Esophagus squamous epithelium (tissue), 5 donors: Measurements from ENCODE around the gene PLBD1. TPM values are rescaled to one million over a fixed set of nuclear protein-coding genes. Genes with fewer than 3 reads are reported as not detected.

Source experiments
- DNase-seq: peaks from one replicate; lab custom pipeline; 2025; lab: John Stamatoyannopoulos, UW
- H3K27ac ChIP-seq, 4 donors: fragments of 200-600 bp; sonication (generic); one replicate each; pipeline ENCODE4 v1.5.1; 2016 to 2019; ENCODE audit warnings: mild to moderate bottlenecking in 1 of 4
- H3K27me3 ChIP-seq, 4 donors: fragments of 200-600 bp; sonication (generic); 1 replicate in 3 of 4; 2 replicates in 1 of 4; pipeline versions ENCODE4 v1.5.1 to v1.6.0; 2017 to 2021; ENCODE audit warnings: antibody characterized with exemption in 1 of 4
- H3K36me3 ChIP-seq, 3 donors: fragments of 200-600 bp; sonication (generic); one replicate each; pipeline ENCODE4 v1.5.1; 2016 to 2019
- H3K4me1 ChIP-seq, 3 donors: fragments of 200-600 bp; sonication (generic); one replicate each; pipeline ENCODE4 v1.5.1; 2017 to 2019
- H3K4me3 ChIP-seq, 4 donors: fragments of 200-600 bp; sonication (generic); 1 replicate in 3 of 4; 2 replicates in 1 of 4; pipeline ENCODE4 v1.5.1; 2016 to 2019; ENCODE audit warnings: mild to moderate bottlenecking in 2 of 4, moderate library complexity in 1 of 4
- H3K9me3 ChIP-seq, 3 donors: fragments of 200-600 bp; sonication (generic); one replicate each; pipeline ENCODE4 v1.5.1; 2016 to 2019
- CTCF ChIP-seq, 6 experiments: fragments of 450-650 bp in 4 of 6; fragments of 200-600 bp in 2 of 6; sonication (generic) in 2 of 6; IDR thresholded peaks; one replicate each; pipeline ENCODE4 v1.5.1; 2016 to 2019; ENCODE audit warnings: antibody characterized with exemption in 6 of 6, mild to moderate bottlenecking in 4 of 6, moderate library complexity in 4 of 6
- POLR2A ChIP-seq, 4 donors: fragments of 450-650 bp; IDR thresholded peaks; one replicate each; pipeline ENCODE4 v1.6.1; 2017; ENCODE audit warnings: antibody characterized with exemption in 4 of 4, mild to moderate bottlenecking in 4 of 4, moderate library complexity in 3 of 4
- WGBS, 2 donors: methylation state at CpG; one replicate each; pipeline ENCODE4 v1.1.5; 2018; 5-methylcytosine and 5-hydroxymethylcytosine counted together
- intact Hi-C: fragments of 100-400 bp; cut with DNase I; formaldehyde crosslinking; loops from one replicate; pipeline ENCODE4 v1.15.0; 2022
- total RNA-seq, 4 donors: library from RNA; depleted of rRNA; stranded (reverse); fragments of >200 nt; gene quantifications; one replicate each; pipeline ENCODE4 v1.1.0, GENCODE V29; 2016
- donor health status: DM: yes; HTN: yes; CAD: no.

The PLBD1 gene
- total RNA-seq, 4 donors from 2014 or later: 32.4 to 71.8 (median 56.5) TPM

- Histone ChIP-seq H3K27ac (no peak overlapping the region), H3K36me3 (no peaks in the 10 kb centered on the region), H3K9me3 (no peaks in the 10 kb centered on the region), H3K4me1 (peaks cover 0 to 5% (median 5%) of the 10 kb centered on the region in 3 donors), H3K27me3 (no peaks in the 10 kb centered on the region), H3K4me3 (no peak overlapping the region)
- no peak for DNase-seq
- 92 to 98% methylated on average over 3 of the region's 3 CpGs for WGBS, 2 donors
- intact Hi-C loops: no loop called here
- TF ChIP-seq POLR2A (IDR thresholded peaks at IDR 0.05) (no peak), CTCF (IDR thresholded peaks at IDR 0.05) (no peak)
Observed at GRCh38 chr12:14597480-14597879, 29.8 kb upstream of the PLBD1 start.

- no peaks in the 10 kb centered on the region for H3K4me1 ChIP-seq
- DNase-seq: no peak
- H3K4me3 ChIP-seq: no peak overlapping the region
- intact Hi-C loops: no loop called here
- 62 to 70% methylated on average over 1 of the region's 1 CpG for WGBS, 2 donors
- H3K9me3 ChIP-seq: no peaks in the 10 kb centered on the region
- no peaks in the 10 kb centered on the region for H3K36me3 ChIP-seq
- H3K27me3 ChIP-seq: no peaks in the 10 kb centered on the region
- H3K27ac ChIP-seq: no peak overlapping the region
- TF ChIP-seq CTCF (IDR thresholded peaks at IDR 0.05) (no peak), POLR2A (IDR thresholded peaks at IDR 0.05) (no peak)
Observed at GRCh38 chr12:14591719-14592118, 24.0 kb upstream of the PLBD1 start.

GRCh38 chr12:14589169-14590004, 21.7 kb upstream of the PLBD1 start:
- no peaks in the 10 kb centered on the region for H3K9me3 ChIP-seq
- H3K4me1 ChIP-seq: no peaks in the 10 kb centered on the region
- TF ChIP-seq POLR2A (IDR thresholded peaks at IDR 0.05) (no peak), CTCF (IDR thresholded peaks at IDR 0.05) (no peak)
- H3K36me3 ChIP-seq: no peaks in the 10 kb centered on the region
- intact Hi-C loops: no loop called here
- no peaks in the 10 kb centered on the region for H3K27me3 ChIP-seq
- no peak overlapping the region for H3K4me3 ChIP-seq
- DNase-seq: no peak
- no peak overlapping the region for H3K27ac ChIP-seq
- 80% methylated on average over 1 of the region's 18 CpGs; no CpG with 5 or more reads in 1 of the 2 donors for WGBS, 2 donors

GRCh38 chr12:14588571-14588970, 20.9 kb upstream of the PLBD1 start:
- Histone ChIP-seq H3K4me3 (no peak overlapping the region), H3K27me3 (no peaks in the 10 kb centered on the region), H3K9me3 (no peaks in the 10 kb centered on the region), H3K36me3 (no peaks in the 10 kb centered on the region), H3K4me1 (no peaks in the 10 kb centered on the region), H3K27ac (no peak overlapping the region)
- WGBS, 2 donors: 79 to 81% methylated on average over 3 of the region's 3 CpGs
- no peak for TF ChIP-seq POLR2A (IDR thresholded peaks at IDR 0.05)
- no peak for TF ChIP-seq CTCF (IDR thresholded peaks at IDR 0.05)
- intact Hi-C loops: no loop called here
- no peak for DNase-seq

GRCh38 chr12:14578646-14579045, 11.0 kb upstream of the PLBD1 start:
- no peak overlapping the region for H3K4me3 ChIP-seq
- TF ChIP-seq CTCF (IDR thresholded peaks at IDR 0.05): no peak
- no peak for TF ChIP-seq POLR2A (IDR thresholded peaks at IDR 0.05)
- H3K27ac ChIP-seq: no peak overlapping the region
- no peaks in the 10 kb centered on the region for H3K9me3 ChIP-seq
- H3K36me3 ChIP-seq: no peaks in the 10 kb centered on the region
- no peak for DNase-seq
- no peaks in the 10 kb centered on the region for H3K27me3 ChIP-seq
- 64 to 96% methylated on average over 7 to 8 of the region's 8 CpGs for WGBS, 2 donors
- H3K4me1 ChIP-seq: peaks cover 0 to 38% (median 0%) of the 10 kb centered on the region in 3 donors
- intact Hi-C loops: no loop called here
